ENCODE results near the gene INA. TPM values are rescaled to one million over a fixed set of nuclear protein-coding genes. Genes with fewer than 3 reads are reported as not detected.

Gene INA
- total and polyA plus RNA-seq, 2 experiments from 2014 or later, result 10.0 to 25.1 TPM

DNA sequence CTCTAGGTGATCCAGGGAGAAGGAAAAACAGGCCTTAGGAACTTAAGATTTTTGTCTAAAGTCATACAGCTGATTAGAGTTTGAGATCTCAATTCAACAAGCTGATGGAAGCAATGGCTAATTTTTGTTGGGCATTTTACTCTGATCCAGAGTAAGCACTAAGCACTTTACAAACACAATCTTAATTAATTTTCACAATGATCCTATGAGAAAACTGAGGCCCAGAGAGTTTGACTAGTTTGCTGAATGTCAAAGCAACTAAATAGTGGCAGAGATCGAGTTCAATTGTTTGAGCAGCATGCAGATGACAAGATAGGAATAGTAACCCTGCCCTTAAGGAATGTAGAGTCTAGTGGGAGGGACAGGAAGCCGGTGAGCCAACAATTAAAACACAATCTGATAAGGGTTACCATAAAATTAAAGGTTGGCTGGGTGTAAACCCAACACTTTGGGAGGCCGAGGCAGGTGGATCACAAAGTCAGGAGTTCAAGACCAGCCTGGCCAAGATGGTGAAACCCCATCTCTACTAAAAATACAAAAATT lies 44.7 kb upstream of the INA start:
- Histone ChIP-seq H3K36me3 (ENCODE audit: insufficient read depth) (no peaks in the 10 kb centered on the region), H3K4me1 (ENCODE audit: insufficient read depth) (peaks cover 6% of the 10 kb centered on the region), H2AFZ (no peak overlapping the region), H3K4me3 (no peak overlapping the region), H3K79me2 (replicated peaks; ENCODE audit: insufficient read depth) (no peaks in the 10 kb centered on the region), H3K9me2 (ENCODE audit: insufficient read depth) (no peaks in the 10 kb centered on the region), H3K27me3 (ENCODE audit: insufficient read depth) (no peaks in the 10 kb centered on the region), H3F3A (replicated peaks; ENCODE audit: low read depth) (peaks cover 5% of the 10 kb centered on the region; the same call in 1 of the 2 replicates), H3K4me2 (peak overlapping the region; percentile 0; the same call in 1 of the 2 replicates), H3K27ac (ENCODE audit: low read depth) (peak overlapping the region; percentile 89), H4K20me1 (replicated peaks; ENCODE audit: insufficient read depth) (no peaks in the 10 kb centered on the region)
- ATAC-seq, result peak; percentile 17; the same call in 1 of the 3 replicates
- Mint-ChIP-seq H3K9me3 (no peaks in the 10 kb centered on the region; the same call in 2 of the 3 replicates), H3K36me3 (ENCODE audit: low read depth) (no peaks in the 10 kb centered on the region), H3K4me3 (no peak overlapping the region; the same call in 2 of the 3 replicates), H3K4me1 (peaks cover 20% of the 10 kb centered on the region), H3K27me3 (ENCODE audit: insufficient read depth, low read depth, poor library complexity) (peaks cover 9% of the 10 kb centered on the region), H3K27ac (peak overlapping the region; percentile 75)
- TF ChIP-seq EZH2phosphoT487 (IDR thresholded peaks at IDR 0.05; ENCODE audit: unreplicated experiment) (no peak), POLR2AphosphoS5 (IDR thresholded peaks at IDR 0.05; ENCODE audit: low read depth) (no peak), CREB1 (CRISPR knock-in tag; IDR thresholded peaks at IDR 0.05; ENCODE audit: low read depth) (no peak), STAT1 (IDR thresholded peaks at IDR 0.05; ENCODE audit: unreplicated experiment) (no peak), ZNF114 (CRISPR knock-in tag; IDR thresholded peaks at IDR 0.05) (no peak), EZH2 (IDR thresholded peaks at IDR 0.05; ENCODE audit: low read depth, unreplicated experiment) (no peak), NANOG (IDR thresholded peaks at IDR 0.05; ENCODE audit: borderline replicate concordance) (no peak), REST (IDR thresholded peaks at IDR 0.05; ENCODE audit: unreplicated experiment) (no peak), ZNF331 (CRISPR knock-in tag; IDR thresholded peaks at IDR 0.05; ENCODE audit: low read depth) (no peak), JUNB (IDR thresholded peaks at IDR 0.05; ENCODE audit: unreplicated experiment) (no peak)
- TF ChIP-seq, protein P1, sequence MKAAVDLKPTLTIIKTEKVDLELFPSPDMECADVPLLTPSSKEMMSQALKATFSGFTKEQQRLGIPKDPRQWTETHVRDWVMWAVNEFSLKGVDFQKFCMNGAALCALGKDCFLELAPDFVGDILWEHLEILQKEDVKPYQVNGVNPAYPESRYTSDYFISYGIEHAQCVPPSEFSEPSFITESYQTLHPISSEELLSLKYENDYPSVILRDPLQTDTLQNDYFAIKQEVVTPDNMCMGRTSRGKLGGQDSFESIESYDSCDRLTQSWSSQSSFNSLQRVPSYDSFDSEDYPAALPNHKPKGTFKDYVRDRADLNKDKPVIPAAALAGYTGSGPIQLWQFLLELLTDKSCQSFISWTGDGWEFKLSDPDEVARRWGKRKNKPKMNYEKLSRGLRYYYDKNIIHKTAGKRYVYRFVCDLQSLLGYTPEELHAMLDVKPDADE (IDR thresholded peaks at IDR 0.05), result no peak
- TF ChIP-seq, protein P2, sequence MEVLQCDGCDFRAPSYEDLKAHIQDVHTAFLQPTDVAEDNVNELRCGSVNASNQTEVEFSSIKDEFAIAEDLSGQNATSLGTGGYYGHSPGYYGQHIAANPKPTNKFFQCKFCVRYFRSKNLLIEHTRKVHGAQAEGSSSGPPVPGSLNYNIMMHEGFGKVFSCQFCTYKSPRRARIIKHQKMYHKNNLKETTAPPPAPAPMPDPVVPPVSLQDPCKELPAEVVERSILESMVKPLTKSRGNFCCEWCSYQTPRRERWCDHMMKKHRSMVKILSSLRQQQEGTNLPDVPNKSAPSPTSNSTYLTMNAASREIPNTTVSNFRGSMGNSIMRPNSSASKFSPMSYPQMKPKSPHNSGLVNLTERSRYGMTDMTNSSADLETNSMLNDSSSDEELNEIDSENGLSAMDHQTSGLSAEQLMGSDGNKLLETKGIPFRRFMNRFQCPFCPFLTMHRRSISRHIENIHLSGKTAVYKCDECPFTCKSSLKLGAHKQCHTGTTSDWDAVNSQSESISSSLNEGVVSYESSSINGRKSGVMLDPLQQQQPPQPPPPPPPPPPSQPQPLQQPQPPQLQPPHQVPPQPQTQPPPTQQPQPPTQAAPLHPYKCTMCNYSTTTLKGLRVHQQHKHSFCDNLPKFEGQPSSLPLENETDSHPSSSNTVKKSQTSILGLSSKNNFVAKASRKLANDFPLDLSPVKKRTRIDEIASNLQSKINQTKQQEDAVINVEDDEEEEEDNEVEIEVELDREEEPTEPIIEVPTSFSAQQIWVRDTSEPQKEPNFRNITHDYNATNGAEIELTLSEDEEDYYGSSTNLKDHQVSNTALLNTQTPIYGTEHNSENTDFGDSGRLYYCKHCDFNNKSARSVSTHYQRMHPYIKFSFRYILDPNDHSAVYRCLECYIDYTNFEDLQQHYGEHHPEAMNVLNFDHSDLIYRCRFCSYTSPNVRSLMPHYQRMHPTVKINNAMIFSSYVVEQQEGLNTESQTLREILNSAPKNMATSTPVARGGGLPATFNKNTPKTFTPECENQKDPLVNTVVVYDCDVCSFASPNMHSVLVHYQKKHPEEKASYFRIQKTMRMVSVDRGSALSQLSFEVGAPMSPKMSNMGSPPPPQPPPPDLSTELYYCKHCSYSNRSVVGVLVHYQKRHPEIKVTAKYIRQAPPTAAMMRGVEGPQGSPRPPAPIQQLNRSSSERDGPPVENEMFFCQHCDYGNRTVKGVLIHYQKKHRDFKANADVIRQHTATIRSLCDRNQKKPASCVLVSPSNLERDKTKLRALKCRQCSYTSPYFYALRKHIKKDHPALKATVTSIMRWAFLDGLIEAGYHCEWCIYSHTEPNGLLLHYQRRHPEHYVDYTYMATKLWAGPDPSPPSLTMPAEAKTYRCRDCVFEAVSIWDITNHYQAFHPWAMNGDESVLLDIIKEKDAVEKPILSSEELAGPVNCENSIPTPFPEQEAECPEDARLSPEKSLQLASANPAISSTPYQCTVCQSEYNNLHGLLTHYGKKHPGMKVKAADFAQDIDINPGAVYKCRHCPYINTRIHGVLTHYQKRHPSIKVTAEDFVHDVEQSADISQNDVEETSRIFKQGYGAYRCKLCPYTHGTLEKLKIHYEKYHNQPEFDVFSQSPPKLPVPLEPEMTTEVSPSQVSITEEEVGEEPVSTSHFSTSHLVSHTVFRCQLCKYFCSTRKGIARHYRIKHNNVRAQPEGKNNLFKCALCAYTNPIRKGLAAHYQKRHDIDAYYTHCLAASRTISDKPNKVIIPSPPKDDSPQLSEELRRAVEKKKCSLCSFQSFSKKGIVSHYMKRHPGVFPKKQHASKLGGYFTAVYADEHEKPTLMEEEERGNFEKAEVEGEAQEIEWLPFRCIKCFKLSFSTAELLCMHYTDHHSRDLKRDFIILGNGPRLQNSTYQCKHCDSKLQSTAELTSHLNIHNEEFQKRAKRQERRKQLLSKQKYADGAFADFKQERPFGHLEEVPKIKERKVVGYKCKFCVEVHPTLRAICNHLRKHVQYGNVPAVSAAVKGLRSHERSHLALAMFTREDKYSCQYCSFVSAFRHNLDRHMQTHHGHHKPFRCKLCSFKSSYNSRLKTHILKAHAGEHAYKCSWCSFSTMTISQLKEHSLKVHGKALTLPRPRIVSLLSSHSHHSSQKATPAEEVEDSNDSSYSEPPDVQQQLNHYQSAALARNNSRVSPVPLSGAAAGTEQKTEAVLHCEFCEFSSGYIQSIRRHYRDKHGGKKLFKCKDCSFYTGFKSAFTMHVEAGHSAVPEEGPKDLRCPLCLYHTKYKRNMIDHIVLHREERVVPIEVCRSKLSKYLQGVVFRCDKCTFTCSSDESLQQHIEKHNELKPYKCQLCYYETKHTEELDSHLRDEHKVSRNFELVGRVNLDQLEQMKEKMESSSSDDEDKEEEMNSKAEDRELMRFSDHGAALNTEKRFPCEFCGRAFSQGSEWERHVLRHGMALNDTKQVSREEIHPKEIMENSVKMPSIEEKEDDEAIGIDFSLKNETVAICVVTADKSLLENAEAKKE (CRISPR knock-in tag; IDR thresholded peaks at IDR 0.05), result no peak
- TF ChIP-seq, protein P3, sequence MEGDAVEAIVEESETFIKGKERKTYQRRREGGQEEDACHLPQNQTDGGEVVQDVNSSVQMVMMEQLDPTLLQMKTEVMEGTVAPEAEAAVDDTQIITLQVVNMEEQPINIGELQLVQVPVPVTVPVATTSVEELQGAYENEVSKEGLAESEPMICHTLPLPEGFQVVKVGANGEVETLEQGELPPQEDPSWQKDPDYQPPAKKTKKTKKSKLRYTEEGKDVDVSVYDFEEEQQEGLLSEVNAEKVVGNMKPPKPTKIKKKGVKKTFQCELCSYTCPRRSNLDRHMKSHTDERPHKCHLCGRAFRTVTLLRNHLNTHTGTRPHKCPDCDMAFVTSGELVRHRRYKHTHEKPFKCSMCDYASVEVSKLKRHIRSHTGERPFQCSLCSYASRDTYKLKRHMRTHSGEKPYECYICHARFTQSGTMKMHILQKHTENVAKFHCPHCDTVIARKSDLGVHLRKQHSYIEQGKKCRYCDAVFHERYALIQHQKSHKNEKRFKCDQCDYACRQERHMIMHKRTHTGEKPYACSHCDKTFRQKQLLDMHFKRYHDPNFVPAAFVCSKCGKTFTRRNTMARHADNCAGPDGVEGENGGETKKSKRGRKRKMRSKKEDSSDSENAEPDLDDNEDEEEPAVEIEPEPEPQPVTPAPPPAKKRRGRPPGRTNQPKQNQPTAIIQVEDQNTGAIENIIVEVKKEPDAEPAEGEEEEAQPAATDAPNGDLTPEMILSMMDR (conservative IDR thresholded peaks at IDR 0.05; ENCODE audit: low read depth in 2 of 2), result no peak
- peak; percentile 73 for DNase-seq (ENCODE audit: low spot score)
